ENCODE data around the gene GSC2. TPM values are rescaled to one million over a fixed set of nuclear protein-coding genes. Genes with fewer than 3 reads are reported as not detected.

Gene GSC2
- total and polyA plus RNA-seq, 10 donors = not detected

- Histone ChIP-seq H3K36me3 (peaks cover 0 to 100% (median 0%) of the 10 kb centered on the region in 6 donors), H3K4me3 (no peak overlapping the region), H3K27me3 (replicated peaks in 1 of 7) (no peaks in the 10 kb centered on the region), H3K4me1 (peaks cover 0 to 8% (median 2%) of the 10 kb centered on the region in 6 donors), H3K27ac (no peak overlapping the region), H3K9me3 (no peaks in the 10 kb centered on the region)
- WGBS, 5 donors = 72 to 92% (median 85%) methylated on average over 11 of the region's 11 CpGs
- no peak for TF ChIP-seq POLR2A (IDR thresholded peaks at IDR 0.05)
- no peak for TF ChIP-seq POLR2AphosphoS5 (IDR thresholded peaks at IDR 0.05)
- no peak for TF ChIP-seq CTCF (IDR thresholded peaks at IDR 0.05 in 8 of 11, conservative IDR thresholded peaks at IDR 0.05 in 3 of 11)
- intact Hi-C loops (cut with DNase I; ENCODE audit: low total_unique reads) = no loop called here
- DNase-seq = no peak
Measured at GRCh38 chr22:19196841-19197612, 46.9 kb upstream of the GSC2 start.

DNA sequence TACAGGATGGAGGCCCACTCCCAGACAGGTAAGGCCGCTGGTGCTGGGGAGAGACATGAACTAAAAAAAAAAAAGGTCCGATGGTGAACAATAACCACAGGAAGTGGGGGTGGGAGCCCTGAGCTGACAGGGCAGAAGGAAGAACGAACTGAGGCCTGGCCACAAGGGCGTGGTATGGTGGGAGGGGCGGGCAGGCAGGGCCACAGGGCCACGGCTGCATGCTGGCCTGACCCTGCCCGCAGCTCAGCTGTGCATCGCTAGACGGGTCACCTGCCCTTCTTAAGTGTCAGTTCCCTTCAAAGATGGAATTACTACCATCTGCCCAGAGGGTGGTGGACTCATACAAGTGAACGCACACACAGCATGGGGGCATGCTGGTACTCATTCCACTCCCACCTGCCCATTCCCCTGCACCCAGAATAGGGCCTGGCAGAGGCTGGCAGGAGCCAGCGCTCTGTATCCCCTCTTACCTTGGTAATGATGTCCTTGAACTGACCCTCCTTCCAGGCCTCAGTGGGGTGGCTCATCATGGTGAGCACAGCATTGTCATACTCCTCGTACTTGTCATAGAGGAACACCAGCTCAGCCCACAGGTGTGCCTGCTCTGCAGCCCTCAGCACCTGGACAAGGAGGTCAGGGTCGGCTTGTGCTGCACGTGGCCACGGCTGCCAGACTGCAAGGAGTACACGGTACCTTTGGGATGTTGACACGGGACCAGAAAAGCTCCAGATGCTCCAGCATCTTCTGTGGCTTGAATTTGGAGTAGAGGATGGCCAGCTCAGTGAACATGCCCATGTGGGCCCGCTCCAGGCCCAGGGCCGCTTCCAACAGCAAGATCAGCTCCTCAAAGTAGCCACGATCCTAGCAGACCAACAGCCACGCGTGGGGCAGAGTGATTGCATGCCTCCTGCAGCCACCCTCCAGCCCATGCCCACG lies 46.0 kb upstream of the GSC2 start:
- Histone ChIP-seq H3K4me3 (no peak overlapping the region), H3K36me3 (peaks cover 0 to 99% (median 0%) of the 10 kb centered on the region in 6 donors), H3K27ac (no peak overlapping the region), H3K27me3 (replicated peaks in 1 of 7) (no peaks in the 10 kb centered on the region), H3K9me3 (no peaks in the 10 kb centered on the region), H3K4me1 (peaks cover 0 to 8% (median 2%) of the 10 kb centered on the region in 6 donors)
- TF ChIP-seq CTCF (IDR thresholded peaks at IDR 0.05 in 8 of 11, conservative IDR thresholded peaks at IDR 0.05 in 3 of 11) (no peak), POLR2AphosphoS5 (IDR thresholded peaks at IDR 0.05) (no peak), POLR2A (IDR thresholded peaks at IDR 0.05) (no peak)
- DNase-seq = peak; percentile 75
- WGBS, 5 donors = 62 to 75% (median 68%) methylated on average over 14 to 23 of the region's 23 CpGs
- intact Hi-C loops (cut with DNase I; ENCODE audit: low total_unique reads) = no loop called here

DNA sequence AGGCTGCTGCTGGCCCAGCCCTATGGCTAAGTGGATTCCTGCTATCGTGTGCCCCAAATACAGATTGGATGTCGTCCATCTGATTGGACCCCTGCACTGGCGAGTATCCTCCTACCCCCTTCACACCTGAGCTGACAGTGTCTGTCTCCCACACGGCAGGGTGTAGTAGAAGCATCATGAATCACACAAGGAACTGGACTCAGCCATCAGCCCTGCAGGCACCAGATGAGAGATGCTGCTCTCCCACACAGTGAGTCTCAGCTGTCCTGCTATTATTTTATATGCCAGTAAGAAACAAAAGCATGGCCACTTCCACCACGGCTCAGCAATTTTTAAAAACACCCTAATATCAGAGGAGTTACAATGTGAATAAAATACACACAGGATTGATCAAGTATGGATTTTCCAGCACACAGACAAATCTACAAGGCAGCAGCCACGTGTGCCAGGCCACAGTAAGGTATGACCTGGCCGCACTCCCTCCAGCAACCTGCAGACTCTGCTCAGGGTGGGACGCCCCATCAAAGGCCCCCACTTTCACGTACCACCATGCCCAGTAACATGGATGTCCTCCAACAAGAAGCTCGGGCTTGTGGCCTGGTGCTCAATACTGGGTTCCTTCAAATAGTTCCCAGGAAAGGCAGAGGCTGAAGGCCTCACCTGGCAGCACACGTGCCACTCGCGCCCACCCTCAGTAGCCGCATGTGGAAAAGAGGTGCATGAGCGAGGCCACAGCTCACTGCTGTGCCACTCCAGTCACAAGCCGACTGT lies 44.9 kb upstream of the GSC2 start:
- Histone ChIP-seq H3K27ac (no peak overlapping the region), H3K9me3 (no peaks in the 10 kb centered on the region), H3K27me3 (replicated peaks in 1 of 7) (no peaks in the 10 kb centered on the region), H3K36me3 (peaks cover 0 to 99% (median 0%) of the 10 kb centered on the region in 6 donors), H3K4me1 (peaks cover 0 to 8% (median 2%) of the 10 kb centered on the region in 6 donors), H3K4me3 (no peak overlapping the region)
- DNase-seq = no peak
- TF ChIP-seq POLR2AphosphoS5 (IDR thresholded peaks at IDR 0.05) (no peak), POLR2A (IDR thresholded peaks at IDR 0.05) (no peak), CTCF (IDR thresholded peaks at IDR 0.05 in 8 of 11, conservative IDR thresholded peaks at IDR 0.05 in 3 of 11) (no peak)
- 92 to 96% (median 94%) methylated on average over 11 to 16 of the region's 16 CpGs for WGBS, 5 donors
- intact Hi-C loops (cut with DNase I; ENCODE audit: low total_unique reads) = no loop called here
